ENCODE data around the gene ATXN10.
"Not testable (repeated sequence)": the region's sequence is repeated elsewhere in the genome, so short reads cannot be mapped to it uniquely, and the experiment has no call there.

Gene ATXN10

GRCh38 chr22:45680932-45681700 is 9.5 kb downstream of the ATXN10 start:
- DNase-seq = no peak

- DNase-seq = no peak
Observed at GRCh38 chr22:45682064-45682463, 10.4 kb downstream of the ATXN10 start.

DNA sequence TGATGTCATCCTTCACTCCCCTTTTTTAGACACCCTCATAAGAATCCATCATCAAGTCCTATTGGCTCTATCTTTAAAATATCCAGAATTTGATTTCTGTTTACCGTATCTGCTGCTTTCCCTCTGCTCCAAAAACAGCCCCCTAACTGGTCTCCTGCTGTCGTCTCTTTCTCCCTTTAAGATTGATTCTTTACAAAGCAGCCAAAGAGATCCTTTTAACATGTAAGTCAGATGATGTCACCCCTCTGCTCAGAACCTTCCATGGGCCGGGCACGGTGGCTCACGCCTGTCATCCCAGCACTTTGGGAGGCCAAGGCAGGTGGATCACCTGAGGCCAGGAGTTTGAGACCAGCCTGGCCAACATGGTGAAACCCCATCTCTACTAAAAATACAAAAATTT is 11.1 kb downstream of the ATXN10 start:
- DNase-seq = not testable (repeated sequence)

DNA sequence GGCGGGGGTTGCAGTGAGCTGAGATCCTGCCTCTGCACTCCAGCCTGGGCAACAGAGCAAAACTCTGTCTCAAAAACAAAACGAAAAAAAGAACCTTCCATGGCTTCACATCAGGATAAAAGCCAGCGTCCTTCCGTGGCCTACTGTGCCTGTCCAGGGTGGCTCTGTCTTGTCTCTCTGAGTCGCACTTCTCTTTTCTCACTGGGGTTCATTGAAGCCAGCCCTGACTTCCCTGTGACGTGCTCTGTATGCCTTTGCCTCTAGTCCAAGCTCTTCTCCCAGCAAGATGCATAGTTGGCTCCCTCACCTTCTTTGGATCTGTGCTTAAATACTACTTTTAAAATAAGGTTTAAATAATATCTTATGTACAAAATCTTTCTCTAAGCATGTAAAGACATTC is 11.6 kb downstream of the ATXN10 start:
- no peak for DNase-seq

DNA sequence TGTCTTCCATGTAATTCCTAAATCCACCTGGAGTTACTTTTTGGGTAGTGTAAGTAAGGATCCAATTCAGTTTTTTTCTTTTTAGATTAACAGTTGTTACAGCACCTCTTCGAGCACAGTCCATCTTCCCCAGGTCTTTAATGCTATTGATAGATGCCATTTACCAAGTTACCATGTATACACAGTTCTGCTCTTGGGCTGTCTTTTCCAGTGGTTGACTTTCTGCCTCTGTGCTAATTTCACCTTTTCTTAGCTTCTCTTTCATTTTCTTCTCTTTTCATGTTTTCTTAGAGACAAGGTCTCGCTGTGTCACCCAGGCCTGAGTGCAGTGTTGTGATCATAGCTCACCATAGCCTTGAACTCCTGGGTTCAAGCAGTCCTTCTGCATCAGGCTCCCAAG is 12.0 kb downstream of the ATXN10 start:
- DNase-seq = no peak

GRCh38 chr22:45684169-45684568 is 12.5 kb downstream of the ATXN10 start:
- no peak for DNase-seq

DNA sequence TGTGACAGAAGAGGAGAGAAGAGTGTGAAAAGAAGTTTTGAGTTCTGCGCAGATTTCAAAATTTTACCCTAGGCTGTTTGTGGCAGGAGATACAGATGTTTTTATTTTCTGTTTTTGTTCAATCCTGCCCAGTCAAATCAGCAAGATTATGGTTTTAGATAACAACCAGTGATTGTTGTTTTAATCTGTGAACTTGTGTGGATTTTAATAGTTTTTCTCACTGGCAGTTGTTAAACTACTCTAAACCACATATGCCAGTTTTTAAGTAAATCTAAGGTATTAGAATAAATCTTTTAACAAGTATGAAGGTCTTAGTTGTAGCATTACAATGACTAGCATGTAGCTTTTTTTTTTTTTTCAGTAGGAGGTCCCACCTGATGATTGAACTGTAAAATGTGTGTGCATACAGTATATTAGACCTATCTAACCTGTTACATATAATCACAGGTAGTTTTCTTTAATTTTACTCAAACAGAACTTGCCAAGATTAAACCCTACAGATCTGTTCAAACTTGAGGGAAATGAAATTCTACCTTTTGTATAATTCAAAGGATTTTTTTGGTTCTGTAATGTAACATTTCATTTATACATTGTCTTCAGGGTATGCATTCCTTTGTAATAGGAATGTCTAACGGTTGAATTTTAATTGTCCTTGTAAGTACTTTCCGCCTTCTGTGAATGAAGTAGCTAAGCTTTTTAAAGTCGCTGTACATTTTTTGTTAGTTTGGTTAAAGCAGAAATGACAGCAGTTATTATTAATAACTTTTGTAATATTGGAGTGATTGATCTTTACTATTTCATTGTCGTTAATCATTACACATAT is 13.3 kb downstream of the ATXN10 start:
- no peak for DNase-seq

DNA sequence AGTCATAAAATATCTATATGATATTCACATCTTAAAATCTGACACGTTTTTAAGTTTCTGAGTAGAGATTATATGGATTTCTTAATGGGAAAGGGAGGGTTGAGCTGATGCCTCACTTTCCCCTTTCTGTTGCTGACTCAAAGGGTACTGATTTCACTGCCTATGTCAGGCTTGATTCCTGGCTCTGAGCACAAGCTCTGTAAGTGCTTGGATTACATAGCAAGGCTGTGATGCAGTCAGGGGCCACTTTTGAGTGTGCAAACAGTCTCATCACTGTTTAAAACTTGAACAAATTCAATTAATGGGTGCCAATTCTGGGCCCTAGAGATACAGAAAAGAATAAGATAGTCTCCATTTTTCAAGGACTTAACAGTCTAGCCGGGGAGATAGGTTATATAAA is 14.4 kb downstream of the ATXN10 start:
- no peak for DNase-seq

DNA sequence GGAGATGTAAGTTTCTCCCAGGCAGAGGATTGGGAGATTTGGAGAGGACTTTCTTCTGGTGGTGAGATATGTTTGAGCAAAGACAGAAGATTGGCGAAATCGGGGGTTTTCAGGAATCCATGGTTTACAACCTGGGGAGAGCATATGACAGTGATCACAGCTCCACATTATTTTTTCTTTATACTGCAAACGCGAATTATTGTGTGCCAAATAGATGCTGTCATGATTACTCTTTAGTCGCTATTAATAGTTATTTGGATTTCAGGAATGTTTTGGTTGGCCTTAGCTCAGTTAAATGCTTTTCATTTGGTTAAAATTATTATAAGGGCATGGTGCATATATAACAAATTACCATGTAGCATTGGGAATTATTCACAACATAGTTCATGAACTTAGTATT is 15.2 kb downstream of the ATXN10 start:
- no peak for DNase-seq

- no peak for DNase-seq
Observed at GRCh38 chr22:45688600-45689080, 17.0 kb downstream of the ATXN10 start.

DNA sequence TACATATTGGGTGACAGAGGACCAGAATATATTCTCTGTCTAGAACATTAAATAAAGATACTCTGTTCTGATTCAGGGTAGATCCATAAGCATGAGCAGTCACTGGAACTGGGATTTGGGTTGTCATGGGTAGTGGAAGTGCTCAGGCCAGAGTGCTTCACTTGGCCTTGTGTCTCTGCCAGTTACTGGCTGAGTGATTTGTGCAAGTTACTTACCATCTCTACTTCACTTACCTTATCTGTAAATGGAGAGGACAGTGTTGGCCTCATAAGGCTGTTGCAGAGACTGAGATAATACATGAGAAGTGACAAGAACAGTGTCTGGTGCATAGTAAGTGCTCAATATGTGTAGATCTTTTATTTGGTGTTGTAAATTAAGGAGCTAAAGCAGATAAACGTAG is 17.6 kb downstream of the ATXN10 start:
- no peak for DNase-seq

DNA sequence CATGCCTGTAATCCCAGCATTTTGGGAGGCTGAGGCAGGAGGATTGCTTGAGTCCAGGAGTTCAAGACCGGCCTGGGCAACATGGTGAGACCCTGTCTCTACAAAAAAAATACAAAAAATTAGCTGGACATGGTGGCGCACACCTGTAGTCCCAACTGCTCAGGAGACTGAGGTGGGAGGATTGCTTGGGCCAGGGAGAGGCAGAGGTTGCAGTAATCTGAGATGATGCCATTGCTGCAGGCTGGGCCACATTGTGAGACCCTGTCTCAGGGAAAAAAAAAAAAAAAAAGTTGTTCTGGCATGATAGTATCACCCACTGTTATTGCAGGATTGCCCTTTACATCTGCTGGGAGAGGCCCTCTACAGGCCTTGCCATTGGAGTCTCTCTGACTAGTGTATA is 18.4 kb downstream of the ATXN10 start:
- DNase-seq = no peak

DNA sequence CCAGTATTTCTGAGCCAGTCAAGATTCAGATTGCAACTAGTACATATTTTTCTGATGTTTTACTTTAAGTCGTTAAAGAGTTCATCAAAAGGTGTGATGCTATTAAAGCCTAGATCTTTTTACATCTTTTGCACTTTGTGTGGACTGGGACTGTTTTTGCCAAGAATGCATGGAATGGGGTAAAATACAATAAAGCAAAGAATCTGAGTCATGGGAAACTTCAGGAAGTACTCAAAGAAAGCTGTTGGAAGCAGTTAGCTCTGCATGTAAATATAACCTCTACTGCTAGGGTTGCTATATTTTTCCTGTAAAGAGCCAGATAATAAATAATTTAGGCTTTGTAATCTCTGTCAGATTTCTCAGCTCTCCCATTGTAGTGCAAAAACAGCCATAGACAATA is 20.9 kb downstream of the ATXN10 start:
- no peak for DNase-seq

DNA sequence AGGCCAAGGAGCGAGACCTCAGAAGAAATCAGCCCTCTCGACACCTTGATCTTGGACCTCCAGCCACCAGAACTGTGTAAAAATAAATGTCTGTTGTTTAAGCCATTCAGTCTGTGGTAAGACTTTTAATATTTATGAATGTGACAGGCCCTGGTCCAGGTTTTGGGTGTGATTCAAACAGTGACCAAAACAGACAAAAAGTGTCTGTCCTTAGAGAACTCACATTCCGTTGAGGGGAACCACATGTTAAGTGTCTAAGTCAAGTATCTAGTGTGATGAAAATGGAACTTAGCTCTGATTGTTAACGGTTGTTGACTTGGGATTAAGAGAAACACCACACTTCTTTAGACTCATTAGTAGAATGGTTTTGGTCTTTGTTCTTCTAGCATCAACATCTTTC is 22.2 kb downstream of the ATXN10 start:
- no peak for DNase-seq

DNA sequence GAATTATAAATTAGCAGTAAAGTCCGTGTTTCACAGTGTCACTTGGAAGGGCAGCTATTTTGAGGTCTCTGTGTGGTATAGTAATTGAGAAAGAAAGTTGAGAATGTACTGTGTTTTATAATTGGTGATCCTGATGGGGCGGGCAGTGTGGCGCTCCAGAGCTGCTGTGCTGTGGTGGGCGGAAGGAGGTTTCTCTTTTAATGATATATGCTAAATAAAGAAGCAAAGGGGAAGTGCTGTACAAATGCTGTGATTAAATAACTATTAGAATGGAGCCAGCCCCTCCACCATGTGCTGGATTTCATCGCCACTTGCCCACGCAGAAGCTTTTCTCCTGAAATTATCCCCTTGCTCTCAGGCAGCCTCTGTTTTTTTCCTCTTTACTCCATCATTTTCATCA is 24.6 kb downstream of the ATXN10 start:
- DNase-seq = no peak

GRCh38 chr22:45698094-45698493 is 26.5 kb downstream of the ATXN10 start:
- DNase-seq = no peak

DNA sequence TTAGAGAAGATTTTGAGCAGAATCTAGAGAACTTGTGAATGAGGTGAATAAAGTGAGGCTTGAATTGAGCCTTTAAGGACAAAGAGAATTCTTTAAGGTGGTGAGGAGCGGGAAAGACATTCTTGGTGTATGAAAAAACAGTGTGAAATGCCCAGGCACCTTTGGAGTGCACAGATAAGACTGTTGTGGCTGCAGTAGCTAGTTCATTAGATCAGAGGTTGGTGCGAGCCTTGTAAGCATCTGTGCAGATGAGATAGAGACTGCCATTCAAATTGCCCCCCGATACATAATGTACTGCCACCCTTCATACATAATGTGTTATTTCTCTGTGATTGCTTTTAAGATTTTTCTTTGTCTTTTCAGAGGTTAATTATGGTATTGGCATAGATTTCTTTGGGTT is 31.3 kb downstream of the ATXN10 start:
- DNase-seq = no peak

DNA sequence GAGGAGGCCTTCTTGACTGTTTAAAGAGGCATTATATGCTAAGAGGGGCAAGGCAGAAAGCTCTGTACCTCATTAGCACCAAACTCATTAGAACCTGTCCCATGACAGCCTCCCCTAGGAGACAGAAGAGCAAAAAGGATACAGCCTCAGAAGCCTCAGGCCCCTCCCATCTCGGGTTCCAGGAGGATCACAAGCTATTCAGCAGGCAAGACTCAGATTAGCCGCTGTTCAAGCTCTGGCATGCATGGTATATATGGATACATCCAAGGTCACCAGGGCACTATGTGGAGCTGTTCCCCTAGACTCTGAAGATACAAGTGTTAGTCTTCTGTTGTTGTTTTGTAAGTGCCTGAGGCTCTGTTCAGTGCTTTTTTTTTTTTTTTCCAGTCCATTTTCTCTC is 32.1 kb downstream of the ATXN10 start:
- no peak for DNase-seq

- no peak for DNase-seq
Observed at GRCh38 chr22:45704648-45705047, 33.0 kb downstream of the ATXN10 start.

GRCh38 chr22:45707605-45708004 is 36.0 kb downstream of the ATXN10 start:
- no peak for DNase-seq

GRCh38 chr22:45708145-45708544 is 36.5 kb downstream of the ATXN10 start:
- DNase-seq = no peak

GRCh38 chr22:45709060-45709739 is 37.6 kb downstream of the ATXN10 start:
- no peak for DNase-seq

- no peak for DNase-seq
Observed at GRCh38 chr22:45709866-45710265, 38.2 kb downstream of the ATXN10 start.

GRCh38 chr22:45710469-45710868 is 38.8 kb downstream of the ATXN10 start:
- DNase-seq = no peak
